Activated naive CD8-positive, alpha-beta T cell treated with anti-CD3 and anti-CD28 coated beads, Interleukin-2, amount 50 U/mL, for 16 hours (primary cell): Measurements from ENCODE around the gene KLK1.
"Not testable (repeated sequence)": the region's sequence is repeated elsewhere in the genome, so short reads cannot be mapped to it uniquely, and the experiment has no call there.

ENCODE experiments used
- DNase-seq: peaks from one replicate; pipeline ENCODE4 v3.0.0-alpha.2; 2020; ENCODE audit warnings: low read depth, low spot score

KLK1 gene

DNA sequence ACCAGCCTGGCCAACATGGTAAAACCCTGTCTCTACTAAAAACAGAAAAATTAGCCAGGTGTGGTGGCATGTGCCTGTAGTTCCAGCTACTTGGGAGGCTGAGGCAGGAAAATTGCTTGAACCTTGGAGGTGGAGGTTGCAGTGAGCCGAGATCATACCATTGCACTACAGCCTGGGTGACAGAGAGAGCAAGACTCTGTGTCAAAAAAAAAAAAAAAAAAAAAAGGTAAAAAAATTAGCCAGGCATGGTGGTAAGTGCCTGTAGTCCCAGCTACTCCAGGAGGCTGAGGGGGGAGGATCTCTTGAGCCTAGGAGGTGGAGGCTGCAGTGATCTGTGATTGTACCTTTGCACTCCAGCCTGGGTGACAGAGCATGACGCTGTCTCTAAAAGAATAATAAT, 53.4 kb downstream of the KLK1 start, which contains the start of gene GPR32:
GPR32 (plus strand) TSS at position 301 of the 400 bp plus-strand sequence. CDS start 137 bp downstream, outside the sequence.
- DNase-seq: not testable (repeated sequence)
